GM21381 (cell line): ENCODE measurements around the gene KCNQ1.

ENCODE experiments used
- ATAC-seq: cut with Tn5 transposase; IDR thresholded peaks from one replicate; pipeline ENCODE4 v1.9.1; 2021; ENCODE audit warnings: mild to moderate bottlenecking, moderate library complexity; ENCODE audit not compliant: unreplicated experiment

KCNQ1 gene

GRCh38 chr11:2781408-2782274, 336.8 kb downstream of the KCNQ1 start:
- no peak for ATAC-seq

DNA sequence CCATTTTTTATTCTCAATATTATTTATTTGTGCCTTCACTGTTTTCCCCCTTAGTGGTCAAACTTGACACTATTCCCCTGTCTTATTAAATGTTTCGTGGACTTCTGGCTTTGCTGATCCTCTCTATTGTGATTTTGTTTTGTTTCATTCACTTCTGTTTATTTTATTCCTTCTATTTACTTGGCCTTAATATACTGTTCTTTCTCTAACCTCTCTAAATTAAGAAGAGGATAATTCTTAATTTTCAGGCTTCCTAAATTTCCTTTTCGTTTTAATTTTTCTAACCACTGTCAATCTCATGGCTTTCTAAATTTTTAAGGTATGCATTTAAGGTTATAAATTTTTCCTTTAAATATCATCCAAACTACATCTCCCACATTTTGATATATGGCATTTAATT, 338.0 kb downstream of the KCNQ1 start:
- no peak for ATAC-seq

GRCh38 chr11:2783536-2784082, 338.8 kb downstream of the KCNQ1 start:
- no peak for ATAC-seq

- no peak for ATAC-seq
These were observed 343.0 kb downstream of the KCNQ1 start for GRCh38 chr11:2787816-2788167.

DNA sequence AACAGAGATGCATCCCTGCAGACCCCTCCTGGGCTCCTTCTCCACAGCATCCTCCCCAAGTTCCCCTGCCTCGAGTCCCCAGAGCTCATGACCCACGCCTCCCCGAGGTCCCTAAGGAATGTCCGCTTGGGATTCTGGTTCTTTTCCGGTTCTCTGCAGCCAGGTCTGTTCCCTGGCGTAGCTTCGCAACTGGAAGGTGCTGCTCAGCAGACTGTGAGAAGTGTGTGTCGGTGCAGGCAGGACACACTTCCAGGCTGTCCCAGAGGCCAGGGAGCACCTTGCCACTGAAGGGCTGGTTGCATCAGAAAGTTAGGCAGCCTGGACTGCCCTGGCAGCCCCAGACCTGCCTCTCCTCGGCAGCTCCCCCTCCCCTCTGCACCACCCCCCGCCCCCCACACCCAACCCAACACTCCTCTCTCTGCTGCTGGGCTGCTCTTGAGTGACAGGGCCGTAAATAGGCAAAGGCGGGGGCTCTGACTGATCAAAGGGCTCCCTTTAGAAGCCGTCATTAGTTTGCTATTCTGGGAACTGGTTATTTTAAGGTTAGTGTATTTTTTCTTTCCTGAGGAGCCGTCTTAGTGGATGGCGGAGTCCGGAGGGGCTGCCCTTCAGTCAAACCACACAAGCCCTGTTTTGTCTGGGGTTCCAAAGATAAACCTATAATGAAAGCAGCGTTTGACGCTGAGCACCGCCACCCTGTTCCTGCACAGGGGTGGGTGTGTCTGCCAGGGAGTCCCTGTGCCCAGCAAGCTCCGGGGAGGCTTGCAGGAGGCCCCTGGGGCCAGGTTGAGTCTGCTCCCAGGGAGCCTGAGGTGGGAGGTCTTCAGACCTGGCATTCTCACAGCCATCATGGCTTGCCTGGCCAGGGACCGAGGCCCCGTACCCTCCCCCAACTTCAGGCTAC, 343.6 kb downstream of the KCNQ1 start:
- ATAC-seq = no peak

GRCh38 chr11:2789331-2789730, 344.5 kb downstream of the KCNQ1 start:
- ATAC-seq = no peak

- no peak for ATAC-seq
These were observed 345.2 kb downstream of the KCNQ1 start for GRCh38 chr11:2789791-2790567.

GRCh38 chr11:2790568-2790921, 345.7 kb downstream of the KCNQ1 start:
- ATAC-seq = no peak

DNA sequence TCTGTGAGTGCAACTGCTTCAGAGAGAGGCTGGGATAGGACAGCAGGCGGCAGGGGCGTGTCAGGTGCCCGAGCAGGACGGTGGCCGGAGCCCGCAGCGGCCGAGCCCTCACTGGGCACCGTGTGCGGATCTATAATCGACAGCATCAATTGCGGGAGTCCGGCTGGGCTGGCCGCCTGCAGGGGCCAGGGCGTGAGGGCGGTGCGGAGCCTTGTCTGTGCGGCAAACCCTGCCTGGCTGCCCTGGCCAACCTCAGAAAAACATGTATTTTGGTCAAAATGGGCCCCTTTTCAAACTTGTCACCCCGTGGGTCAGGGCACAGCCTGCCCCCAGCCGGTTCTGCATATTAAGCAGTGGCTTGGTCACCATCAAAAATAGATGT, 346.3 kb downstream of the KCNQ1 start:
- ATAC-seq = no peak

DNA sequence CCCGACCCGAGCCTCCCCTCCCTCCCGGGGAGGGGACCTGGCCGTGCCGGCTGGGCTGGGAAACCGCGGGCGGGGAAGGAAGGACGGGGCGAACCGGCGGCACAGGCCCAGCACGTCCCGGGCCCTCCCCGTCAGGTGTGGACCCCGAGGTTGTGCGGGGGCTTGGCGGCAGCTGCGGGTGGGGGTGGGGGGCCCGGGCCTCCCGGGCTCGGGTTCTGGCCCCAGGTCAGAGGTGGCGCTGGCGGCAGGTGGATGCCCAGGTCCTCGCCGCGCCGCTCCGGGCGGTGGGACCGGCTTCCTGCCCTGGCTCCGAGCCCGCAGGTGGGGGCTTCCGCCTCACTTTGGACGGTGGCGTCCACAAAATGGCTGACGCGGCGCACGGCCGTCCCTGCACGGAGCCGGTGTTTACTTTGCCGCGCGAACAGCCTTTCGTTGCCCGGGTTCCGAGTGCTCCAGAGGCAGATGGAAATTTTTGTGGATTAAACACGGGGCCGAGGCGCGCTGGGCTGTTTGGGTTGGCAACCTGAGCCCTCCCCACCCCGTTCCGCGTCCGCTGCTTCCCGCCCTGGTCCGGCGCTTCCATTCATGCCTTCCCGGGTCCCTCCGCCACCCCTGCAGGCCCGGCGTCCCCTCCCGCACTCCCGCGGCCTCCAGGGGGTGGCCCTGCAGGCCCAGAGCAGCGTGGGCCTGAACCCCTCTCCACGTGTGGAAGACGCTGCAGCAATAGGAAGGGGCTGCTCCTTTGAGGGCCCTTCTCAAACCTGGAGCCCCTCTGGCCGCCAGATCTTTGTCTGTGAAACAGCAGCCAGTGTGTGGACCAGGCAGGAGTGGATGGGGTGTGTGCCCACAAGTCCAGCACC, 346.9 kb downstream of the KCNQ1 start:
- ATAC-seq = no peak

DNA sequence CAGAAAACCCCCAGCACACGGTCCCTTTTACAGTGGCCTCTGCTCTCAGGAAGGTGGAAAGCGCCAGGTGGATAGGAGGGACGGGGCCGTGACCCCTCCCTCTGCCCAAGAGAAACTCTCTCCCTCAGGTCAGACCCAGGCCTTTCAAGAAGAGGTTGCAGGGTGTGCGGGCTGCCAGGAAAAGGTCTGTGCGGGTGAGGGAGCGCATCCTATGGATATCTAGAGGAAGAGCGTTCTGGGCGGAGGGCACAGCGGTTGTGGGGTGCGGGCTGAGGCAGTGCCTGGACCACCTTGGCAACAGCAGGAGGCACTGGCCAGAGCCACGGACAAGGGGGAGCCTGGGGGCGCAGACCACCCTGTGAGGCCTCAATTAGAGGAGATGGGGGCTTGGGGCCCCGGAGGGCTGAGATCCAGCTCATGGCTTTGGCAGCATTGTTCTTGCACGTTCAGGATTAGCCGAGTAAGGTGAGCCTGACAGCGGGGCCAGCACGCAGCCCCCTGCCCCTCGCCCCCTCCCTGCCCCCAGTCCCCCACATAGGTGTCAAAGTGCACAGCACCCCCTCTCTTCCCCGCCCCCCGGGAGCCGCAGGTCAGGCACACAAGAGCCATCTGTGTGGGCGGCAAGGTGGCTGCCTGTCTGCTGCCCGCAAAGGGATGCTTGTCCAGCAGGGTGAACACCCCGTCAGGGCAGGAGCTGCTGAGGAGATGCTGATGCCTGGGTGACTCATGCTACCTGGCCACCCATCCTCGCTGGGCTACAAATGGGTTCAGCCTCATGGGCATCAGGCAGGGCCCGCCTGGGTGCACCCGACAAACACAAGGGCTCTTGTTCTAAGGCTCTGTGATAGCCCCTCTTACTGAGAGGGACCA, 347.8 kb downstream of the KCNQ1 start:
- no peak for ATAC-seq

GRCh38 chr11:2793701-2794045, 348.9 kb downstream of the KCNQ1 start:
- ATAC-seq = no peak

- ATAC-seq = no peak
These were observed 349.5 kb downstream of the KCNQ1 start for GRCh38 chr11:2794046-2794967.

DNA sequence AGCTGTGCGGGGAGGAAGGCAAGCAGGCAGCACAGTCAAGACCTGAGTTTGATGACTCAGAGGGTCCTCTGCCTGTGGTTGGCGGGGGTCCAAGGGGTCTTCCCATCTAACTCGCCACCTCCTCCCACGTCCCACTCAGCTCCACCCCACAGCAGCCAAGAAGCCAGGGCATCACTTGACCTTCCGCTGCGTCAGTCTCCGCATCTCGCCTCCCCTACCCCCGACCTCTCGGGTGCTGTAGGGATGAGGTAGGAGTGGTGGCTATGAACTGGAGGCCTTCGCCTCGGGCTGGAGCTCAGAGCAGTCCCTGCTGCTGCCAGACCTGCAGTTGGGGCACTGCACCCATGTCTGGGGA, 350.1 kb downstream of the KCNQ1 start:
- no peak for ATAC-seq

GRCh38 chr11:2795491-2795991, 350.7 kb downstream of the KCNQ1 start:
- ATAC-seq = no peak

DNA sequence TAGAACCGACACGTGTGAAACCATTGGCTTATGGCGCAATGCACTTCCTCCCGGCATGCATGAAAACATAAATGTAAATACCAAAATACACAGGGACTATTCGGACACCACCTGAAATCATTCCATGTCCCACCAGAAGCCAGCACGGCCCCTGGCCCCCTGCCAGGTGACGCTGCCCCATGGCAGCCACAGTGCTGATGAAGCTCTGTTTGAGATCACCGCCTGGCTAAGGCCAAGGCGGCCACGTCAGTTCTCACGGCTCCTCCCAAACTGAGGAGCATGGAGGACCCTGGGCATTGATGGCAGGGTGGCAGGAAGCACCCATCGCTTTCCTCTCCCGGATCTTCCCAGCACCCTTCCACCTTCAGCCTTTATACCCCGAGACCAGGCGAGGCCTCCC, 351.3 kb downstream of the KCNQ1 start:
- no peak for ATAC-seq

DNA sequence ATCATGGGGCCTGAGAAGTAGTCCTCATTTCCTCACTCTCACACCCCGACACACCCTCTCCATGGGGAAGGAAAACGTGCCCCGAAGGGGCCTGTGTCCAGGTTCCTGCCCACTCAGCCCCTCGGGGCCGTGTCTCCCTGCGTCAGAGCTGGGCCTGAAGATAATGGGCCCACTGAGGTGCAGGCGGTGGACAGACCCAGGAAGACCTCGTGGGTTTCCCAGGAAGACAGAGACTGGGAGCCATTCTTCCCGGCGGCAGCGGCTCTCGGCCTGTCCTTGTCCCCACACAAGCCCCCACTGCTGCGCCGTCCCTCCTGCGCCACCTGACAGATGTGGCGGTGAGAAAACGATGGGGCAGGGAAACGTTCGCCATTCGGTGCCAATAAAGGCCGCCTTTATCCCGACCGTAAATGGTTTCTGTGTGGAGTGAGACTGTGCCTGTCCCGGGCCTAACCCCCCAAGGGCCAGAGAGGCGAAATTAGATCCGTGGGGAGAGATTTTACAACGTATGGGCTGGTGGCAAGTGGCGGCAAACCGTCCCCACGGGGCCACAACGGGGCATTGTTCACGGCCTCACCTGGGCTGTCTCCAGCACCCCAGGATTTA, 351.8 kb downstream of the KCNQ1 start:
- ATAC-seq = no peak
